Skin epidermis (tissue), 12 donors: Measurements from ENCODE around the gene RSPH3.

ENCODE experiments used
- H3K27ac ChIP-seq, 21 experiments: fragments of 200-600 bp; sonication (generic) in 11 of 21; one replicate each; pipeline ENCODE4 v1.5.0; 2020; ENCODE audit warnings: mild to moderate bottlenecking in 3 of 21, inconsistent platforms in 2 of 21, moderate library complexity in 2 of 21
- H3K4me3 ChIP-seq, 7 experiments: fragments of 200-600 bp; sonication (generic) in 2 of 7; one replicate each; pipeline ENCODE4 v1.5.0; 2020; ENCODE audit warnings: inconsistent platforms in 2 of 7, mild to moderate bottlenecking in 2 of 7, moderate library complexity in 1 of 7

Gene RSPH3

GRCh38 chr6:158947284-158947683 lies 52.7 kb downstream of the RSPH3 start:
- H3K4me3 ChIP-seq: no peak overlapping the region
- no peak overlapping the region for H3K27ac ChIP-seq

GRCh38 chr6:158943380-158944032 lies 56.5 kb downstream of the RSPH3 start:
- Histone ChIP-seq H3K4me3 (no peak overlapping the region), H3K27ac (no peak overlapping the region)

- no peak overlapping the region for H3K4me3 ChIP-seq
These were observed 57.7 kb downstream of the RSPH3 start for GRCh38 chr6:158942349-158942748.

DNA sequence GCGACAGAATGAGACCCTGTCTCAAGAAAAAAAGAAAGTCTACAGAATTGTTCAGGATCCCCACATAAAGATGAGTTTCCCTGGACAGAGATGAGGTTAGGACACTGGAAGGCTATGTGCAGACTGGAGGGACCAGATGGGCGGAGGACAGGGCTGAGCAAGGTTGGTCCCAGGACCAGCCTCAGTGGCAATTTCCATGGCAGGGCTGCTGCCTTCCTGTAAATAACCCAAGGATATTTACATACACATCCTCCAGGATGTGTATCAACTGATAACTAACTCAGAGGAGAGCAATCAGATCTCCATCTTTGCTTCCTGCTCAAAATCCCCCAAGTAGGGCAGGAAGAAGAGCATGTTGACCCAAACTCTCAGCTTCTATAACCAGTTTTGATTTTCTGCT lies 58.8 kb downstream of the RSPH3 start:
- H3K27ac ChIP-seq: no peak overlapping the region
- no peak overlapping the region for H3K4me3 ChIP-seq

More at GRCh38 chr6:158942349-158942748, 57.7 kb downstream of the RSPH3 start:
- H3K27ac ChIP-seq: no peak overlapping the region

DNA sequence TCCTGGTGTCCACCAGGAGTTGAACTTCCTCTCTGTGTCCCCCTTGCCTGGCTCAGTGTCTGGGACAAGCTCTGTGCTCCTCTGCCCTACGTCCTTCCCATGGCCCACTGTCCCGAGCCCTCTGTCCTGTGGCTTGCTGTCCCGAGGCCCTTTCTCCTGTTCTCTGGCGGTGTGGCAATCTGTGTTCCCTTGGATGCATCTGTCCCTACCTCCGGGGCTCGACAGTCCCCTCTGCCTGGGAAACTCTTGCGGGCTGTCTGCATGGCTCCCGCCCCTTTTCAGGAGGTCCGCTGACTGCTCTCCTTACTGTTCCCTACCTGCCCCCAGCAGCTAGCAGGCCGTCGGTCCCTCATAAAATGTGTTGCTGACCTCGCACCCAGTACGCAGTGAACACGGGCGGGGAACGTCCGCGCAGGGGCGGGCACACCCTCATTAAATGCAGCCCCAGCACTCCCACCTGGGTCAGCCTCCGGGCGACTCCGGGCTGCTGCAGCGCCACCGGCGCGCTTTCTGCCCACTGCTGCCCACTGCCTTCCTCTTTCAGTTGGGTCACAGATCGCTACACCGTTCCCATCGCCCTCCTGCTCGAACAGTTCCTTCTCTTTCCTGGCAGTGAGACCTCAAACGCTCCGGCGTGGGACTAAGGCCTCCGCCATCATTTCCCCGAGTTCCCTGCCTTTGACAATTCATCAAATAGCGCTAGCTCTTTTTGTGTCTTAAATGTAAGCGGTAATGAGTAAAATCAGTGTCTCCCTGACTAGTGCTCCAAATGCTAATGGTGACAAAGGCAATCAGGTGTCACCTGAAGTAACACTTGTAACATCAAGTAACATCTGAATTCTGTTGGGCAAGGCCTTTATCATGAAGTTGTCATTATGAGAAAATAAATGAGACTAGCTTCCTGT lies 60.5 kb downstream of the RSPH3 start:
- no peak overlapping the region for H3K27ac ChIP-seq
- peak overlapping the region in 3 of 7 experiments; percentile 1 to 10 (median 2) for H3K4me3 ChIP-seq

GRCh38 chr6:158938811-158939254 lies 61.2 kb downstream of the RSPH3 start:
- Histone ChIP-seq H3K4me3 (peak overlapping the region in 3 of 7 experiments; percentile 1 to 10 (median 2)), H3K27ac (no peak overlapping the region)

GRCh38 chr6:158938220-158938619 lies 61.8 kb downstream of the RSPH3 start:
- no peak overlapping the region for H3K4me3 ChIP-seq
- H3K27ac ChIP-seq: no peak overlapping the region

- no peak overlapping the region for H3K4me3 ChIP-seq
These were observed 65.8 kb downstream of the RSPH3 start for GRCh38 chr6:158934157-158934556.

GRCh38 chr6:158933079-158933595 lies 66.9 kb downstream of the RSPH3 start:
- H3K4me3 ChIP-seq: no peak overlapping the region
- no peak overlapping the region for H3K27ac ChIP-seq

More at GRCh38 chr6:158934157-158934556, 65.8 kb downstream of the RSPH3 start:
- H3K27ac ChIP-seq: no peak overlapping the region

GRCh38 chr6:158928068-158928467 lies 71.9 kb downstream of the RSPH3 start:
- no peak overlapping the region for H3K27ac ChIP-seq

GRCh38 chr6:158926414-158926813 lies 73.6 kb downstream of the RSPH3 start:
- no peak overlapping the region for H3K4me3 ChIP-seq
- no peak overlapping the region for H3K27ac ChIP-seq

More at GRCh38 chr6:158928068-158928467, 71.9 kb downstream of the RSPH3 start:
- no peak overlapping the region for H3K4me3 ChIP-seq

- Histone ChIP-seq H3K27ac (peak overlapping the region in 3 of 21 experiments; percentile 1 to 57 (median 42)), H3K4me3 (no peak overlapping the region)
These were observed 75.2 kb downstream of the RSPH3 start for GRCh38 chr6:158924499-158925455.

DNA sequence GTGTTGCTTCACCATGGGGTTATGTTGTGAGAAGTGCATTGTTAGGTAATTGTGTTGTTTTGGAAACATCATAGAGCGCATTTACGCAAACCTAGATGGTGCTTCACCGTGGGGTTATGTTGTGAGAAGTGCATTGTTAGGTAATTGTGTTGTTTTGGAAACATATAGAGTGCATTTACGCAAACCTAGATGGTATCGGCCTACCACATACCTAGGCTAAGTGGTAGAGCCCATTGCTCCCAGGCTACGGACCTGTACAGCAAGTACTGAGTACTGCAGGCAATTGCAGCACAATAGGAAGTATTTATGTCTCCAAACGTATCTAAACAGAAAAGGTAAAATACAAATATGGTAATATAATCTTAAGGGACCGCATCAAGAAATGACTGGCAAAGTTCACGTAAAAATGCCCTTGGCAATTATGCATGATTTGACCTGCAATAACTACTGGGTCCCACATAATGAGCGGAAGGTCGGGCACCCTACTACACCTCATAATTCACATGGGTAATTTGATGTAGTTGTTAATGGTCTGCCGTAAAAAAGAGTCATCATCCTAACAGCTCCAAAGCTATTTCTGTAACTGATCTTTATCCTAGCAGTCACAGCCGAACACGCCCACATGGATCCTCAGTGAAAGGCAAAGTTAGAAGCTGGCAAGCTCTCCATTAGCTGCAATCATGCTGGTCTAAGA lies 76.0 kb downstream of the RSPH3 start:
- peak overlapping the region in 2 of 21 experiments; percentile 42 to 57 for H3K27ac ChIP-seq

More for the DNA sequence above, 76.0 kb downstream of the RSPH3 start:
- H3K4me3 ChIP-seq: no peak overlapping the region
